Activated CD4-positive, alpha-beta T cell treated with anti-CD3 and anti-CD28 coated beads for 36 hours (primary cell): Measurements from ENCODE around the gene PLPPR3. TPM values are rescaled to one million over a fixed set of nuclear protein-coding genes. Genes with fewer than 3 reads are reported as not detected.
A peak's percentile ranks its signal among the peaks of the same experiment; 100 is the strongest.

ENCODE experiments used
- ATAC-seq: fragments of 200-7000 bp; cut with Tn5 transposase; one replicate; pipeline ENCODE4 v1.10.0; 2021; ENCODE audit warnings: mild to moderate bottlenecking, moderate library complexity
- CTCF ChIA-PET: fragments of 350-600 bp; sonication (Branson Sonifier 250); formaldehyde crosslinking; loops from one replicate; lab custom pipeline; 2021; ENCODE audit warnings: antibody characterized with exemption; lab: Charles Lee
- POLR2A ChIA-PET: fragments of 350-600 bp; sonication (Branson Sonifier 250); formaldehyde crosslinking; loops from one replicate; lab custom pipeline; 2021; ENCODE audit warnings: antibody characterized with exemption, inconsistent platforms; lab: Charles Lee
- DNase-seq: peaks from one replicate; pipeline ENCODE4 v3.0.0-alpha.2; 2020
- H3K27ac Mint-ChIP-seq: one replicate; pipeline ENCODE4 v1.8.0; 2021; ENCODE audit warnings: mixed read lengths
- H3K27me3 Mint-ChIP-seq: one replicate; pipeline ENCODE4 v1.8.0; 2021; ENCODE audit warnings: mixed read lengths
- H3K36me3 Mint-ChIP-seq: one replicate; pipeline ENCODE4 v1.8.0; 2021; ENCODE audit warnings: low read depth, mixed read lengths
- H3K4me1 Mint-ChIP-seq: one replicate; pipeline ENCODE4 v1.8.0; 2021; ENCODE audit warnings: mixed read lengths
- H3K4me3 Mint-ChIP-seq: one replicate; pipeline ENCODE4 v1.8.0; 2021; ENCODE audit warnings: mild to moderate bottlenecking, moderate library complexity, mixed read lengths
- H3K9me3 Mint-ChIP-seq: one replicate; pipeline ENCODE4 v1.8.0; 2021; ENCODE audit warnings: low read depth, mixed read lengths
- intact Hi-C, 2 experiments: fragments of 100-400 bp; cut with DNase I in 1 of 2; cut with micrococcal nuclease in 1 of 2; formaldehyde crosslinking; loops; one replicate each; pipeline versions ENCODE4 v1.14.2 to v1.15.1; 2022 to 2024; cut with DNase I, micrococcal nuclease
- total RNA-seq, 2 experiments: library from RNA; stranded (reverse); gene quantifications; one replicate each; pipeline ENCODE4 v1.2.3, GENCODE V29; 2021

Gene PLPPR3
- total RNA-seq, 2 experiments from 2014 or later, result not detected

DNA sequence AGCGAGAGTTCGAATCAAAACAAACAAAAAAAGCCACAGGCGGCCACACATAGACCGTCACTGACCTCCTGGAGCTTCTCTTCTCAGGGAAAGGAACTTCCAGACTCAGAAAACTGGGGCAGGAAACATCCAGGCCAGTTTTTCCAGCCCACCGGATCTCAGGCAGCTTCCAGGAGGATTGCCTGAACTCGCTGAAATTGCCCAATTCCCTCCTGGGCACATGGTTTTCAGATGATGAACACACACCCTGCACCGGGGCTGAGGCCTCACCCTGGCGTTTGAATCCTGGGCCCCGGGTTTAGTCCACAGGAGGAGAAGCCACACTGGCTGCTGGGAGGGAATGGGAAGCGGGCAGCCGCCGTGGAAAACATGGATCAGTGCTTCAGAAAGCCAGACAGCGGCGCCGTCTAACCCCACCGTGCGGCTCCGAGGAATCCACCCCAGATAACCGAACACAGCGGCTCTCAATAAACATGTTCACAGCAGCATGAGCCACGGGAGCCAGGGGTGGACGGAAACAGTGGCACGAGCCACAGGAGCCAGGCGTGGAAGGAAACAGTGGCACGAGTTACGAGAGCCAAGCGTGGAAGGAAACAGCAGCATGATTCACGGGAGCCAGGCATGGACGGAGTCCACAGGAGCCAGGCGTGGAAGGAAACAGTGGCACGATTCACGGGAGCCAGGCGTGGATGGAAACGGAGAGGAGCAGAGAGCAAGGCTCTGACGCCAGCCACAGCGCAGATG, 42.7 kb downstream of the PLPPR3 start:
- Mint-ChIP-seq H3K9me3 (no peaks in the 10 kb centered on the region), H3K4me1 (no peaks in the 10 kb centered on the region), H3K27ac (no peak overlapping the region), H3K36me3 (no peaks in the 10 kb centered on the region), H3K4me3 (no peak overlapping the region), H3K27me3 (peaks cover 2% of the 10 kb centered on the region)
- CTCF ChIA-PET, result no interaction called here
- intact Hi-C loops, result loop anchor here in 1 of 2 experiments (10.0 kb wide), 1 partner anchor 76 kb away; the partner anchor contains the start of genes CFD and ELANE
- no peak for DNase-seq
- POLR2A ChIA-PET, result no interaction called here
- no peak for ATAC-seq

DNA sequence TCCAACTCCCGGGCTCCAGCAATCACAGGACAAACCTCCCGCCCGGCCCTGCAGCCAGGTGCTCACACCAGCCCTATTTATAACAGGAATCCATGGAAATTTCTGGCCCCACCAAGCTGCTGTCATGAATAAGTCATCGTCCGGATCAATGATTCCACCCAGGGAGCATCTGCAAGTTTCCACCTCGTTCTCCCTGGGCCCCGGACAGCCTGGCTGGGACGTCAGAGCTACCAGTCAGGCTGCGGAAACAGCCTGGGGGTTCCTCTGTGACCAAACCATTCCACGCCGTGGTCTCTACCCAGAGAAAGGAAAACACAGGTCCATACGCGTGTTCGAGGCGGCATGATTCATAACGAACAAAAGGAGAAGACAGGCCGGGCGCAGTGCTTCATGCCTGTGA, 45.2 kb downstream of the PLPPR3 start:
- no peak for DNase-seq
- ChIA-PET CTCF (no interaction called here), POLR2A (no interaction called here)
- Mint-ChIP-seq H3K4me1 (no peaks in the 10 kb centered on the region), H3K4me3 (no peak overlapping the region), H3K36me3 (no peaks in the 10 kb centered on the region), H3K9me3 (no peaks in the 10 kb centered on the region), H3K27me3 (peaks cover 2% of the 10 kb centered on the region), H3K27ac (no peak overlapping the region)
- ATAC-seq, result no peak
- intact Hi-C loops, result loop anchor here in 1 of 2 experiments (10.0 kb wide), 1 partner anchor 78 kb away; the partner anchor contains the start of genes CFD and ELANE

DNA sequence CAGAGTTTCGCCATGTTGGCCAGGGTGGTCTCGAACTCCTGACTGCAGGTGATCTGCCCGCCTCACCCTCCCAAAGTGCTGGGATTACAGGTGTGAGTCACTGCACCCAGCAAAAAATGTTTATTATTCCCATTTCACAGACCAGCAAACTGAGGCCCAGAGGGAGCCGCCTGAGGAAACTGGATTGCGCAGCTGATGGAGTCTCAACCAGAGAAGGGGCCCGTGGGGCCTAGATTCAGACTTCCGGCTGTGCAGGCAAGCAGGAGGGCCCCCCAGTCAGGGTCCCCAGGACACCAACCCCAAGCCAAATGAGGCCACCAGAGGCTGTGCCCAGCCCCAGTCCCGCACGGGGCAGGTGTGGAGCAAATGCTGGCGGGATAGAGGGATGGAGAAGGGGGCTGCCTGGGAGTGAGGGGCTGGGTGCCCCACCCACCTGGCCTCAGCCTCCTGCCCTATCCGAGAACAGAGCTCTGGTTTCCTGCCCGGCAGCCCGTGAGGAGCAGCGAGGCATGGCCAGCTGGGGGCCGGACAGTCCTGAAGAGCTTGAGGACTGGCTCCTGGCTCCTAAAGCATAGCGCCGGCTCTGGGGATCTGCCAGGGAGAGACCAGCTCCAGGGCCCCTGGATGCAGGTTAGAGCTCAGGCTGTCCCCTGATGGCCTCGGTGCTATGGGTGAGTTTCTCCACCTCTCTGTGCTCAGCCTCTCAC, 48.9 kb downstream of the PLPPR3 start:
- Mint-ChIP-seq H3K4me1 (peaks cover 2% of the 10 kb centered on the region), H3K36me3 (no peaks in the 10 kb centered on the region), H3K27ac (no peak overlapping the region), H3K27me3 (no peaks in the 10 kb centered on the region), H3K4me3 (no peak overlapping the region), H3K9me3 (no peaks in the 10 kb centered on the region)
- ATAC-seq (no peak), DNase-seq (no peak)
- POLR2A ChIA-PET, result interaction anchor here (0.6 kb wide), 1 partner anchor 136 kb away, joined by 3 read pairs; no protein-coding TSS in a partner anchor
- CTCF ChIA-PET, result interaction anchor here (0.6 to 1.2 kb wide), 3 partner anchors 9 to 151 kb away, joined by 3 to 5 read pairs (median 3); no protein-coding TSS in a partner anchor
- intact Hi-C loops, result loop anchor here (5.0 to 10.0 kb wide), 3 partner anchors 69 to 209 kb away; partner anchors contain the start of genes CFD (in 1 of the 2), ELANE (in 1 of the 2), PRTN3 (in 1 of the 2) and WDR18 (in 1 of the 2)

DNA sequence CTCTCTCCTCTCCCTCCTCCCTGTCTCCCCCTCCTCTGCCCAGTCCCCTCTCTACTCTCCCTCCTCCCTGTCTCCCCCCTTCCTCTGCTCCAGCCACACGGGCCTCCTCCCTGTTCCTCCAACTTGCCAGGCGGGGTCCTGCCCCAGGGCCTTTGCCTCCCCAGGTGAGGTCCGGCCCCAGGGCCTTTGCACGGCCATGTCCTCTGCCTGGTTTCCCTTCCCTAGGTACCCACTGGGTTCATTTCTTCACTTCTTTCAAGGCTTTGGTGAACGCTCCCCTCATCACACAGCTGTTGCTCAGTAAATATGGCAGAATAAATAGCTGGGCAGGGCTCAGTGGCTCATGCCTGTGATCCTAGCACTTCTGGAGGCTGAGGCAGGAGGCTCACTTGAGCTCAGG, 49.7 kb downstream of the PLPPR3 start:
- ATAC-seq, result no peak
- H3K36me3 Mint-ChIP-seq, result no peaks in the 10 kb centered on the region
- intact Hi-C loops, result loop anchor here (5.0 to 10.0 kb wide), 3 partner anchors 70 to 210 kb away; partner anchors contain the start of genes CFD (in 1 of the 2), ELANE (in 1 of the 2), PRTN3 (in 1 of the 2) and WDR18 (in 1 of the 2)
- CTCF ChIA-PET, result interaction anchor here (0.6 to 1.0 kb wide), 2 partner anchors 8 to 152 kb away, joined by 3 read pairs; no protein-coding TSS in a partner anchor
- H3K4me1 Mint-ChIP-seq, result peaks cover 2% of the 10 kb centered on the region
- no peak for DNase-seq
- no peaks in the 10 kb centered on the region for H3K9me3 Mint-ChIP-seq
- H3K27ac Mint-ChIP-seq, result no peak overlapping the region
- H3K27me3 Mint-ChIP-seq, result no peaks in the 10 kb centered on the region
- H3K4me3 Mint-ChIP-seq, result no peak overlapping the region
- POLR2A ChIA-PET, result no interaction called here

DNA sequence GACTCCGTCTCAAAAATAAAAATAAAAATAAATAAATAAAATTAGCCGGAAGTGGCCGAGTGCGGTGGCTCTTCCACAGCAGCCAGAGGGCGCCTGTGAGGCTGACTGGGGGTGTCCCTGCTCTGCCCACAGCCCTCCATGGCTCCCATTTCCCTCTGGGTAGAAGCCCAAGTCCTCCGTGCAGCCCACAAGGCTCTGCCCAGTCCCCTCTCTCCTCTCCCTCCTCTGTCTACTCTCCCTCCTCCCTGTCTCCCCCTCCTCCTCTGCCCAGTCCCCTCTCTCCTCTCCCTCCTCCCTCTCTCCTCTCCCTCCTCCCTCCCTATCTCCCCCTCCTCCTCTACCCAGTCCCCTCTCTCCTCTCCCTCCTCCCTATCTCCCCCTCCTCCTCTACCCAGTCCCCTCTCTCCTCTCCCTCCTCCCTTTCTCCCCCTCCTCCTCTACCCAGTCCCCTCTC, 50.4 kb downstream of the PLPPR3 start:
- Mint-ChIP-seq H3K27me3 (no peaks in the 10 kb centered on the region), H3K4me3 (no peak overlapping the region)

DNA sequence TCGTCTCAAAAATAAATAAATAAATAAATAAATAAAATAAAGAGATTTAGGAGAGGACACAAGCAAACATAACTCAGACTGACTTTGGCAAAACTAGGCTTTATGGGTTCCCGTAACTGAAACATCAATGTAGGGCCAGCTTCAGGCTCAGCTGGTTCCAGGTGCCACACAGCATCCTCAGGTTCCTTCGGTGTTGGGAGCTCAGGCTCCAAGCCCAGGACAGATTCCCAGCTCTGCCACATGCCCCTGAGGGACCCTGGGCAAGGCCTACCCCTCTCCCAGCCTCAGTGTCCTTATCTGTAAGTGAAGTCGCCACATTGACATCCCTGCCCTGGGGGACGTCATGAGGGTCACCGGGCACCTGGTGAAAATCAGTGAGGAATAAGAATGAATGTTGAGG, 52.1 kb downstream of the PLPPR3 start:
- intact Hi-C loops, result loop anchor here (1.0 to 10.0 kb wide), 9 partner anchors 27 to 232 kb away; partner anchors contain the start of genes CFD (in 1 of the 2), ELANE (in 1 of the 2), PRTN3 (in 1 of the 2) and PTBP1 (in 1 of the 2)
- DNase-seq (no peak), ATAC-seq (no peak)
- Mint-ChIP-seq H3K4me3 (no peak overlapping the region), H3K4me1 (peaks cover 2% of the 10 kb centered on the region), H3K27ac (no peak overlapping the region), H3K36me3 (no peaks in the 10 kb centered on the region), H3K27me3 (no peaks in the 10 kb centered on the region), H3K9me3 (no peaks in the 10 kb centered on the region)
- ChIA-PET CTCF (interaction anchor here (0.6 to 1.0 kb wide), 3 partner anchors 215 to 259 kb away, joined by 3 to 5 read pairs (median 3); partner anchors contain the start of gene WDR18), POLR2A (no interaction called here)

More for the DNA sequence above, 50.4 kb downstream of the PLPPR3 start:
- POLR2A ChIA-PET, result interaction anchor here (0.7 kb wide), 1 partner anchor 34 kb away, joined by 3 read pairs; no protein-coding TSS in a partner anchor
- no peaks in the 10 kb centered on the region for H3K36me3 Mint-ChIP-seq
- DNase-seq (peak; percentile 73), ATAC-seq (peak; percentile 76)
- no peaks in the 10 kb centered on the region for H3K9me3 Mint-ChIP-seq
- H3K27ac Mint-ChIP-seq, result no peak overlapping the region
- intact Hi-C loops, result loop anchor here (2.0 to 10.0 kb wide), 5 partner anchors 25 to 211 kb away; partner anchors contain the start of genes CFD (in 1 of the 2), ELANE (in 1 of the 2), PRTN3 (in 1 of the 2) and PTBP1 (in 1 of the 2)
- CTCF ChIA-PET, result interaction anchor here (1.2 kb wide), 2 partner anchors 46 to 68 kb away, joined by 3 to 4 read pairs; no protein-coding TSS in a partner anchor
- peaks cover 2% of the 10 kb centered on the region for H3K4me1 Mint-ChIP-seq

DNA sequence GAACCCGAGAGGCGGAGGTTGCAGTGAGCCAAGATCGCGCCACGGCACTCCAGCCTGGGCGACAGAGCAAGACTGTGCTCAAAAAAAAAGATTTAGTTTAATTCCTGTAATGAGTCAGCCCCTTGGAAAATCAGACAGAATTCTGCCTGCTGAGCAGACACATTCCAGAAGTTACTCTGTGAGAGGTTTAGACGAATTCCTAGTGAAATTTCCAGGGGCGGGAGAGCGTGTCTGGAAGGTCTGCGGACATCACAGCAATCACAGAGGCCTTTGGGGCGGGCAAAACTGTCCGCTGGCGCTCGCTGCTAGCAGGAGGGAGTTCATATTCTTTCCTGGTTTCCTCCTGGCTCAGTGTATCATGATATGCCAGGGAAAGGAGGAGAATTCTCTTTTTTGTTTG, 53.3 kb downstream of the PLPPR3 start:
- no peaks in the 10 kb centered on the region for H3K27me3 Mint-ChIP-seq
- peaks cover 2% of the 10 kb centered on the region for H3K4me1 Mint-ChIP-seq
- ChIA-PET POLR2A (no interaction called here), CTCF (interaction anchor here (0.6 kb wide), 1 partner anchor 257 kb away, joined by 3 read pairs; no protein-coding TSS in a partner anchor)
- H3K9me3 Mint-ChIP-seq, result no peaks in the 10 kb centered on the region
- DNase-seq, result no peak
- intact Hi-C loops, result no loop called here
- no peak overlapping the region for H3K27ac Mint-ChIP-seq
- no peaks in the 10 kb centered on the region for H3K36me3 Mint-ChIP-seq
- ATAC-seq, result no peak
- H3K4me3 Mint-ChIP-seq, result no peak overlapping the region

DNA sequence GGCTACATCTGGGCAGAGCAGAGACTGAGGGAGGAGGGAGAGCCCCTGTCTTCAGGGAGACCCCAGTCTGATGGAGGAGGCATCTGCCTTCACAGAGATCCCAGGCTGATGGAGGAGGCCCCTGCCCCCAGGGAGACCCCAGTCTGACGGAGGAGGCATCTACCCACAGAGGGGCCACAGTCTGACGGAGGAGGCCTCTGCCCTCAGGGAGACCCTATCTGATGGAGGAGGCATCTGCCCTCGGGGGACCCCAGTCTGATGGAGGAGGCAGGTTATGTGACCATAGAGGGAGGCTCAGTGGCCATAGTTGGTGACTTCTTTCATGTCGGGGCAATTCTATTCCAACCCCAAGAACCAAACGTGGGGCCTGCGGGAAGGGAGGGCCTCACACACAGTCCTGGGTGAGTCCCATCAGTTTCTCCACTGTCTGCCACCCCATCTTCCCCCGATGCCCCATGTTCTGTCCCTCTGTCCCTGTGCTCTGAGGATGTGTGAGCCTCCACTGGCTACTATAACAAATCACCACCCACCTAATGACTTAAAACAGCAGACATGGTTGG, 56.5 kb downstream of the PLPPR3 start:
- no peak overlapping the region for H3K4me3 Mint-ChIP-seq
- H3K9me3 Mint-ChIP-seq, result no peaks in the 10 kb centered on the region
- CTCF ChIA-PET, result no interaction called here

DNA sequence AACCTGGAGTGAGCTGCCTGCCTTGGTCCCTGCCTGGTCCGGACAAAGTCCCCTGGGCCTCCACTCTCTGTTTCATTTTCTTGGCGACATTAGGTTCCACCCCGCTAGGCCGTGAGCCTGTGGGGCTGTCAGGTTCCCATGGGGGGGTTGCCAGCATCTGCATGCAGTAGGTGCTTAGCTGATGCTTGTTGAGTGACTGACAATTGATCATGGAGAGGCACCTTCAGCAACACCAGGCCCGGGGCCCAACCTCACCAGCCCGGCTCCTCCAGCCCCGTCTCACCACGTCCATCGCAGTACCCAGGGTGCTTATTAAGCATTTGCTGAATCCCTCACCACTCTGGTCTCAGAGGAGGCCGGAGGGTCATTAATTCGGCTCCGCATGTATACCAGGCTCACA, 57.5 kb downstream of the PLPPR3 start:
- CTCF ChIA-PET, result interaction anchor here (0.8 kb wide), 1 partner anchor 8 kb away, joined by 3 read pairs; no protein-coding TSS in a partner anchor
- no peaks in the 10 kb centered on the region for H3K27me3 Mint-ChIP-seq

More for the DNA sequence above, 56.5 kb downstream of the PLPPR3 start:
- intact Hi-C loops, result no loop called here
- DNase-seq (no peak), ATAC-seq (no peak)
- peaks cover under 1% of the 10 kb centered on the region for H3K4me1 Mint-ChIP-seq
- no peaks in the 10 kb centered on the region for H3K27me3 Mint-ChIP-seq
- POLR2A ChIA-PET, result no interaction called here
- H3K36me3 Mint-ChIP-seq, result no peaks in the 10 kb centered on the region
- H3K27ac Mint-ChIP-seq, result no peak overlapping the region

DNA sequence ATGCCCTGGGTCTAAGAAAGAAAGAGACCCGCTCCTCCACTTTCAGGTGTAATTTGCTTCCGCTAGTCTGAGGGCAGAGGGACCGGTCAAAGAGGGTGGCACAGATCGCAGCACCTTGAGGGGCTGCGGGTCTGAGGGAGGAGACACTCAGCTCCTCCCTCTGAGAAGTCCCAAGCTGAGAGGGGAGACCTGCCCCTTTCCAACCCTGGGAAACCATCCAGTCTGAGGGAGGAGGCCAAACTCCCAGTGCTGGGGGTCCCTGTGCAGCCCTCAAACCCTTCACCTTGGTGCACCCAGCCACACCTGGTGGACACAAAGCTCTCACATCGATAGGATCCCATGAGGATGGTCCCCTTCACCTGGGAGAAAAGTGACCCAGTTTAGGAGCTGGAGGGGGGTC, 57.9 kb downstream of the PLPPR3 start:
- DNase-seq (no peak), ATAC-seq (no peak)
- no peaks in the 10 kb centered on the region for H3K36me3 Mint-ChIP-seq
- H3K9me3 Mint-ChIP-seq, result peaks cover 3% of the 10 kb centered on the region
- H3K4me3 Mint-ChIP-seq, result no peak overlapping the region
- intact Hi-C loops, result no loop called here
- ChIA-PET POLR2A (no interaction called here), CTCF (interaction anchor here (0.6 to 1.0 kb wide), 3 partner anchors 8 to 681 kb away, joined by 3 read pairs; no protein-coding TSS in a partner anchor)
- no peaks in the 10 kb centered on the region for H3K4me1 Mint-ChIP-seq
- no peak overlapping the region for H3K27ac Mint-ChIP-seq
- no peaks in the 10 kb centered on the region for H3K27me3 Mint-ChIP-seq

More for the DNA sequence above, 57.5 kb downstream of the PLPPR3 start:
- Mint-ChIP-seq H3K9me3 (peaks cover 3% of the 10 kb centered on the region), H3K27ac (no peak overlapping the region), H3K4me1 (no peaks in the 10 kb centered on the region), H3K36me3 (no peaks in the 10 kb centered on the region), H3K4me3 (no peak overlapping the region)
- DNase-seq (no peak), ATAC-seq (no peak)
- POLR2A ChIA-PET, result no interaction called here
- intact Hi-C loops, result no loop called here
